Kidney epithelial cell (primary cell): Measurements from ENCODE around the gene S100A13. TPM values are rescaled to one million over a fixed set of nuclear protein-coding genes. Genes with fewer than 3 reads are reported as not detected.

Experiments used
- DNase-seq: peaks from one replicate; pipeline ENCODE4 v3.0.0-alpha.2; 2010; ENCODE audit warnings: low read depth
- H3K27me3 ChIP-seq: 2 replicates; pipeline ENCODE4 v1.6.0; 2011; ENCODE audit warnings: low read length; ENCODE audit not compliant: control insufficient read depth, insufficient read depth
- H3K36me3 ChIP-seq: 2 replicates; pipeline ENCODE4 v1.5.1; 2011; ENCODE audit warnings: low read length; ENCODE audit not compliant: control insufficient read depth, insufficient read depth
- H3K4me3 ChIP-seq: 2 replicates; pipeline ENCODE4 v1.5.1; 2011; ENCODE audit warnings: low read depth, mild to moderate bottlenecking, control low read depth, low read length
- total RNA-seq: library from RNA; depleted of rRNA; stranded (reverse); fragments of >200 nt; gene quantifications from 2 replicates; pipeline ENCODE4 v1.2.3, GENCODE V29; 2015
- TF ChIP-seq, protein P1 (sequence below): IDR thresholded peaks from 2 replicates; pipeline ENCODE4 v1.5.1; 2011; ENCODE audit warnings: mild to moderate bottlenecking, moderate library complexity, low read length, control low read depth, inconsistent platforms; ENCODE audit not compliant: insufficient read depth, poor library complexity, severe bottlenecking

The S100A13 gene
- total RNA-seq, 1 donor from 2014 or later: 171 TPM

DNA sequence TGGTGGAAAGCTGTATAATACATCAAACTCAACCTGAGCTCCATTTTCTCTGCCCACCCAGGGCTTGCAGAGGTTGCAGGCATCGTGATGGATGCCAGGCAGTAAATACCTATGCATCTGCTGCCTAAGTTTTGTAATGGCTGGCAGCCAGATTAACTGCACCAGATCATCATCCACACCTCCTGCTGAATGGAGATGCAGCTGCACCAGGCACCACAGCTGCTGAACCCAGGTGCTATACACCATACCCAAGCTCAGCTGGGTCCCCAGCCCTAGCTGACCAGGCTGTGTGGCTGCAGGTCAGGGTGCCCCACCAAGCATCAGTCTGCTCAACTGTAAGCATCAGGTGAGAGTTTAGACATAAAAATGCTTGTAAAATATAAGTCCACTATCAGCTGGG lies 24.5 kb upstream of the S100A13 start:
- Histone ChIP-seq H3K4me3 (no peak overlapping the region), H3K27me3 (no peaks in the 10 kb centered on the region), H3K36me3 (no peaks in the 10 kb centered on the region)
- DNase-seq: no peak
- TF ChIP-seq, protein P1, sequence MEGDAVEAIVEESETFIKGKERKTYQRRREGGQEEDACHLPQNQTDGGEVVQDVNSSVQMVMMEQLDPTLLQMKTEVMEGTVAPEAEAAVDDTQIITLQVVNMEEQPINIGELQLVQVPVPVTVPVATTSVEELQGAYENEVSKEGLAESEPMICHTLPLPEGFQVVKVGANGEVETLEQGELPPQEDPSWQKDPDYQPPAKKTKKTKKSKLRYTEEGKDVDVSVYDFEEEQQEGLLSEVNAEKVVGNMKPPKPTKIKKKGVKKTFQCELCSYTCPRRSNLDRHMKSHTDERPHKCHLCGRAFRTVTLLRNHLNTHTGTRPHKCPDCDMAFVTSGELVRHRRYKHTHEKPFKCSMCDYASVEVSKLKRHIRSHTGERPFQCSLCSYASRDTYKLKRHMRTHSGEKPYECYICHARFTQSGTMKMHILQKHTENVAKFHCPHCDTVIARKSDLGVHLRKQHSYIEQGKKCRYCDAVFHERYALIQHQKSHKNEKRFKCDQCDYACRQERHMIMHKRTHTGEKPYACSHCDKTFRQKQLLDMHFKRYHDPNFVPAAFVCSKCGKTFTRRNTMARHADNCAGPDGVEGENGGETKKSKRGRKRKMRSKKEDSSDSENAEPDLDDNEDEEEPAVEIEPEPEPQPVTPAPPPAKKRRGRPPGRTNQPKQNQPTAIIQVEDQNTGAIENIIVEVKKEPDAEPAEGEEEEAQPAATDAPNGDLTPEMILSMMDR: no peak

GRCh38 chr1:153649863-153650235 lies 22.5 kb upstream of the S100A13 start:
- Histone ChIP-seq H3K27me3 (no peaks in the 10 kb centered on the region), H3K4me3 (no peak overlapping the region), H3K36me3 (no peaks in the 10 kb centered on the region)
- DNase-seq: no peak
- TF ChIP-seq, protein P1: no peak

- Histone ChIP-seq H3K27me3 (no peaks in the 10 kb centered on the region), H3K36me3 (no peaks in the 10 kb centered on the region), H3K4me3 (no peak overlapping the region)
- TF ChIP-seq, protein P1: no peak
- DNase-seq: no peak
These were observed 22.0 kb upstream of the S100A13 start for GRCh38 chr1:153649137-153649862.

GRCh38 chr1:153648000-153648643 lies 20.8 kb upstream of the S100A13 start:
- TF ChIP-seq, protein P1: no peak
- no peak for DNase-seq
- no peak overlapping the region for H3K4me3 ChIP-seq
- no peaks in the 10 kb centered on the region for H3K27me3 ChIP-seq
- no peaks in the 10 kb centered on the region for H3K36me3 ChIP-seq

DNA sequence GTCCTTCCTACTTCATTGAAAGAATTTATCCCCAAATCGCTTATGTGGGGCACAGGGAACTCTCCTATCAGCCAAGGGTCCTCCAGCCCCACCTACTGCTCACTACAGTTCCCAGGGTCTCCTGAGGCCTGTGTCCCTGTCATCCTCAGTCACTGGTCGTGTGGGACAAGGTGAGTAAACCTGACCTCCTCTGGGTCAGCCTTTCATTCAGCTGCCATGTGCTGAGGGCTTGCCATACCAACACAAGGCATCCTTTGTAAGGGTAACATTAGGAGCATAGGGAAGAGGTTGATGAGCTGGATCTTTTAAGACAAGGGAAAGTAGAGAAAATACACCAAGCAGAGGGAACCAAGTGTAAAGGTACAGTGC lies 20.0 kb upstream of the S100A13 start:
- Histone ChIP-seq H3K4me3 (no peak overlapping the region), H3K27me3 (no peaks in the 10 kb centered on the region), H3K36me3 (no peaks in the 10 kb centered on the region)
- DNase-seq: no peak
- TF ChIP-seq, protein P1: no peak
